Measurements from ENCODE around the gene HPS1.
A peak's percentile ranks its signal among the peaks of the same experiment; 100 is the strongest.

The HPS1 gene

GRCh38 chr10:98418665-98419468 is 27.9 kb downstream of the HPS1 start:
- DNase-seq (ENCODE audit: low read depth), result no peak
- TF ChIP-seq CTCF (conservative IDR thresholded peaks at IDR 0.05; ENCODE audit: low read depth, low read length), result no peak
- no peak overlapping the region for H3K4me3 ChIP-seq (ENCODE audit: low read depth, low read length)

GRCh38 chr10:98417973-98418664 is 28.6 kb downstream of the HPS1 start:
- no peak for TF ChIP-seq CTCF (conservative IDR thresholded peaks at IDR 0.05; ENCODE audit: low read depth, low read length)
- no peak overlapping the region for H3K4me3 ChIP-seq (ENCODE audit: low read depth, low read length)
- DNase-seq (ENCODE audit: low read depth), result no peak

DNA sequence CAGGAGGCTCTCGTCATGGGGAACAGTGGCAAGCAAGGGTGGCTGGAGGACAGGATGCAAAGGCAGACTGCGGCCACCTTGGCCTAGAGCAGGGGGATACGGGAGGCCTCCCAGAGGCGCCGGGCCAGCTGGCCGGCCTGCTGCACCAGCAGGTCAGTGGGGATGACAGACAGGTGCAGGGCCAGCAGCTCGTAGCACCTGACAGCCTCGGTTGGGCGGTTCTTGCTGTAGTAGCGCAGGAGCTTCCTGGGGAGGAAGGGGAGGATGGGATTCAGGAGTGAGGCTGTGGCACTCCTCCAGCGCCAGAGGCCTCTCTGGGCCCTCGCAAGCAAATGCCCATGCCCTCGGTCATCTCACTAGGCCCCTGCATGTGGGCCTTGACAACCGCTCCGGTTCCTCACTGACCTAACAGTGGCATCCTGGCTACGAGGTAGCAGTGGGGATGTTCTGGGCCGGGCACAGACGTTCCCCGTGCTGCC is 29.2 kb downstream of the HPS1 start:
- no peak for TF ChIP-seq CTCF (conservative IDR thresholded peaks at IDR 0.05; ENCODE audit: low read depth, low read length)

DNA sequence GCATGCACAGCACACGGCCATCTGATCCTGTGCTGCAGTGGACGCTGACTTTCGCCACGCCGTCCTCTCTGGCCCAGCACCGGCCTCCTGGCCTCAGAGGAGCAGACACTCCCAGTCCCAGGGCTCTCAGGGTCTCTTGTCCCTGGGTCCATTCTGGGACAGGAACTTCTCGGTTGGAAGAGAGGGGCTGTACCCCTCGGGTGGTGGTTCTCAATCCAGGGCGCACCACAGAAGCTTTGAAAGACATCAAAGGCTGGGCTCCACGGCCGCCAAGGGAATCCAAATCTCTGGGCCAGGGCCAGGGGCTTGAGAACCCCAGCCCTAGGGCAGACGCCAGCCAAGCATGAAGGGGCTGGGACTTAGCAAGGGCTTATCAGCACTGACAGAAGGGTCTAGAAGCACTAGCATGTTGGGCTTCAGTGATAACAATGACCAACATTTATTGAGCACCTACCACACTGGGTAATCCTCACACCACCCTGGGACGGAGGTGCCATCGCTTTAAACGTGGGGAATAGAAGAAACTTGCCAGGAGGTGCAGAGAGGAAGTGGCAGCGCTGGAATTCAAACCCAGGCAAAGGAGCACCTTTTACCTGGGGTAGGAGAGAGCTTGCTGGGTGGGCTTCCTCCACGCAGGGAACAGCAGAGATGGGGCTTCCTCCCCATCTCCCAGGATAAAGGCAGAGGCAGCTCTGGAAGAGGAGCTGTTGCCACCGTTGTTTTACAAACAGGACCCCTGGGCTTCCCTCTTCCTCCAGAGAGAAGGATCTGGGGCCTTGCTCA is 29.9 kb downstream of the HPS1 start:
- no peak for TF ChIP-seq CTCF (conservative IDR thresholded peaks at IDR 0.05; ENCODE audit: low read depth, low read length)
- no peak for DNase-seq (ENCODE audit: low read depth)
- no peak overlapping the region for H3K4me3 ChIP-seq (ENCODE audit: low read depth, low read length)

More for the DNA sequence above, 29.2 kb downstream of the HPS1 start:
- H3K4me3 ChIP-seq (ENCODE audit: low read depth, low read length), result no peak overlapping the region
- no peak for DNase-seq (ENCODE audit: low read depth)

DNA sequence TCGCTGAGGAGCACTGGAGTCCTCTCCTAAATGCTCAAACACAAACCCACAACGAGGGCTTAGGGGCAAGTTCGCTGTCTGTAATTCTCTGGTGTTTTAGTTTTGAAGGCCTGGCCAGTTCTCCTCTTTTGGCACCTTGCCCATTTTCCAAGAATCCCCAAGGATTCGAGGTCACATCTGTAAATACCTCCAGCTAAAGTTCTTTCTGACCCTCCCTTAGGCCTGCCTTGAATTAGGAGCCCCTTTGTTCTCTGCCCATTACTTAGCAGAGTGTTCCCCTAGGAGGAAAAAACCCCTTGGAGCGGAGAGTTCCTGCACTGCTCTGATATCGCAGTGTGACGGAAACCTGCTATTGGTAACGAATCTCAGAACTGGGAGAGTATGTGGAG is 31.0 kb downstream of the HPS1 start:
- DNase-seq (ENCODE audit: low read depth), result no peak
- TF ChIP-seq CTCF (conservative IDR thresholded peaks at IDR 0.05; ENCODE audit: low read depth, low read length), result no peak

DNA sequence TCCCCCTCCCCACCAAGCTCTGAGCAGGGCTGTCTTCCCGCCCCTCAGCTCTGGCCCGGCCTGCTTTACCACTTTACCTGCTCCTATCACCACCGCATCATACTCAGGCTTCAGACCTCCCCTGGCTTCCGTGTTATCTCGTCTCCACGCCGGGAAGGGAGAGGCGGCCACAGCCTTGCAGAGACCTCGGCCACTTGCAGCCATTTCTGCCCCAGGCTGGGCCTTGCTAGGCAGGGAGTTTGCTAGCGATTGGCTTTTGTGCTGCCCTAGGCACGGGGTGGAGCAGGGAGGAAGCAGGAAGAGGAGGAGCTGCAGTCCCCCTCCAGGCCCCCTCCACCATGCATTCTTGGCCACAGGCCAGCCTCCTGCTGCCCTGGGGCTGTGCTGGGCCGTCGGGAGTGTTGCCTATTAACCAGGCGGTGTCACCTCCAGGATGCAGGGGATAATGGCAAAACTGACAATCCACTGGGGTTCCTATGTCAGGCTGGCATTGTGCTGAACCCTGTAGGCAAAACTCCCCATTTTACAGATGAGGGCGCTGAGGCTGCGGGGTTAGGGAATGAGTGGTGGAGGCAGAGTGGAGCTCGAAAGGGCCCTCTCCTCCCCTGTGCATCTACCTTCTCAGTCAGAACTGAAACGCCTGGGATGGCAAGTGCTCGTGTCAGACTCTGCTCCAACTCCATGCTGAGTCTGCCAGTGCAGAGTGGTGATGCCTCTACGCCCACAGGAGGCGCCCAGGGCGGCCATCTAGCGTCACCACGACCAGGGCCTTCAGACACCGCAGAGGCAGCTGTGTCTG is 31.6 kb downstream of the HPS1 start, which contains the start of gene PYROXD2:
PYROXD2 (minus strand) TSS at position 251 of the 799 bp plus-strand sequence; CDS start at position 204, 47 bp downstream.
- TF ChIP-seq CTCF (conservative IDR thresholded peaks at IDR 0.05; ENCODE audit: low read depth, low read length), result no peak
- DNase-seq (ENCODE audit: low read depth), result peak; percentile 95
- peak within 1 kb of the TSS; percentile 78 for H3K4me3 ChIP-seq (ENCODE audit: low read depth, low read length)

More for the DNA sequence above, 31.0 kb downstream of the HPS1 start:
- no peak overlapping the region for H3K4me3 ChIP-seq (ENCODE audit: low read depth, low read length)
